HEK293T (cell line): ENCODE results near the gene C6orf141.

Experiments used
- NFRKB ChIP-seq: fragments of 450-650 bp; IDR thresholded peaks from 2 replicates; pipeline ENCODE4 v1.6.1; 2016; ENCODE audit warnings: mild to moderate bottlenecking, moderate library complexity
- TARDBP ChIP-seq: fragments of 450-650 bp; IDR thresholded peaks from 2 replicates; pipeline ENCODE4 v1.6.1; 2016

DNA sequence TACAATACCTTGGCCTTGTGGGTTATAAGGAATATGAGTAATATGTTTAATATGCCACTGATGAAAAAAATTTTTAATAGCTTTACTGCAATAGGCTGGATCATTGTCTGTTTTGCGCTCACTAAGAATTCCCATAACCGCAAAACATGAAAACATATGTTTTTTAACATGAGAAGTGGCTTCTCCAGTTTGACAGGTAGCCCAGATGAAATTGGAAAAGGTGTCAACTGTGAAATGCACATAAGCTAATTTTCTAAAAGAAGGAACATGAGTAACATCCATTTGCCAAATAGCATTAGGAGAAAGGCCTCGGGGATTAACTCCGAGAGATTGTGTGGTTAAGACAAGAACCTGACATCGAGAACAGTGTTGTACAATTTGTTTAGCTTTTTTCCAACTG lies 45.8 kb upstream of the C6orf141 start:
- TF ChIP-seq NFRKB (no peak), TARDBP (no peak)
